ENCODE results near the gene PARD6B. TPM values are rescaled to one million over a fixed set of nuclear protein-coding genes. Genes with fewer than 3 reads are reported as not detected.

Gene PARD6B
- total and polyA plus RNA-seq, 2 donors (not counting 1 experiment from before 2014, with no cell fraction given), result 0.91 to 6.0 TPM

- Histone ChIP-seq H2AFZ (ENCODE audit: insufficient read depth, low read depth, low read length, poor library complexity, severe bottlenecking) (no peak overlapping the region), H3K4me1 (ENCODE audit: control insufficient read depth in 2 of 2, insufficient read depth in 2 of 2, low read length in 2 of 2) (no peaks in the 10 kb centered on the region), H3K27me3 (replicated peaks in 1 of 4; ENCODE audit: control extremely low read depth in 1 of 4, control insufficient read depth in 3 of 4, insufficient read depth in 4 of 4, low read length in 3 of 4) (no peaks in the 10 kb centered on the region), H3K27ac (ENCODE audit: low read length in 2 of 2) (no peak overlapping the region), H4K20me1 (ENCODE audit: control insufficient read depth, insufficient read depth, low read length, poor library complexity, severe bottlenecking) (no peaks in the 10 kb centered on the region), H3K9me3 (ENCODE audit: control extremely low read depth in 1 of 3, control insufficient read depth in 2 of 3, insufficient read depth in 1 of 3, low read length in 2 of 3) (no peaks in the 10 kb centered on the region), H3K9ac (ENCODE audit: low read length) (no peak overlapping the region), H3K79me2 (ENCODE audit: control insufficient read depth, insufficient read depth, low read length) (no peaks in the 10 kb centered on the region), H3K4me2 (replicated peaks; ENCODE audit: low read depth, low read length, poor library complexity, severe bottlenecking) (no peak overlapping the region), H3K4me3 (ENCODE audit: control extremely low read depth in 1 of 5, extremely low read depth in 1 of 5, insufficient read depth in 1 of 5, low read depth in 2 of 5, low read length in 4 of 5) (no peak overlapping the region), H3K36me3 (replicated peaks in 1 of 2; ENCODE audit: control extremely low read depth in 1 of 2, control insufficient read depth in 1 of 2, extremely low read depth in 1 of 2, insufficient read depth in 2 of 2, low read length in 1 of 2) (no peaks in the 10 kb centered on the region)
- TF ChIP-seq CTCF (IDR thresholded peaks at IDR 0.05) (no peak), EZH2 (IDR thresholded peaks at IDR 0.05; ENCODE audit: borderline replicate concordance, insufficient read depth, low read depth, low read length, poor library complexity, severe bottlenecking) (no peak)
- H3K4me3 Mint-ChIP-seq, result no peak overlapping the region
- intact Hi-C loops (cut with micrococcal nuclease), result loop anchor here (5.0 kb wide), 1 partner anchor 1677 kb away; the partner anchor contains the start of gene CSE1L
- no peak for DNase-seq
- ChIA-PET CTCF (no interaction called here), POLR2A (no interaction called here)
- no peaks in the 10 kb centered on the region for H3K9me3 Mint-ChIP-seq (ENCODE audit: insufficient read depth)
- H3K27me3 Mint-ChIP-seq, result peaks cover 7% of the 10 kb centered on the region
- H3K27ac Mint-ChIP-seq, result no peak overlapping the region
- ATAC-seq (ENCODE audit: low read depth), result no peak
- no peaks in the 10 kb centered on the region for H3K4me1 Mint-ChIP-seq
- WGBS (ENCODE audit: insufficient coverage), result 93% methylated on average over 4 of the region's 7 CpGs
These were observed 7.2 kb upstream of the PARD6B start for GRCh38 chr20:50724112-50724725.

GRCh38 chr20:50724851-50725723, 6.3 kb upstream of the PARD6B start:
- H3K4me1 Mint-ChIP-seq, result no peaks in the 10 kb centered on the region
- intact Hi-C loops (cut with micrococcal nuclease), result loop anchor here (5.0 kb wide), 1 partner anchor 1678 kb away; the partner anchor contains the start of gene CSE1L
- H3K9me3 Mint-ChIP-seq (ENCODE audit: insufficient read depth), result no peaks in the 10 kb centered on the region
- Histone ChIP-seq H3K4me3 (ENCODE audit: control extremely low read depth in 1 of 5, extremely low read depth in 1 of 5, insufficient read depth in 1 of 5, low read depth in 2 of 5, low read length in 4 of 5) (no peak overlapping the region), H3K4me1 (ENCODE audit: control insufficient read depth in 2 of 2, insufficient read depth in 2 of 2, low read length in 2 of 2) (peaks cover under 1% of the 10 kb centered on the region in 2 donors), H3K4me2 (replicated peaks; ENCODE audit: low read depth, low read length, poor library complexity, severe bottlenecking) (no peak overlapping the region), H3K79me2 (ENCODE audit: control insufficient read depth, insufficient read depth, low read length) (no peaks in the 10 kb centered on the region), H3K36me3 (replicated peaks in 1 of 2; ENCODE audit: control extremely low read depth in 1 of 2, control insufficient read depth in 1 of 2, extremely low read depth in 1 of 2, insufficient read depth in 2 of 2, low read length in 1 of 2) (no peaks in the 10 kb centered on the region), H3K27ac (ENCODE audit: low read length in 2 of 2) (no peak overlapping the region), H4K20me1 (ENCODE audit: control insufficient read depth, insufficient read depth, low read length, poor library complexity, severe bottlenecking) (no peaks in the 10 kb centered on the region), H3K9ac (ENCODE audit: low read length) (no peak overlapping the region), H3K27me3 (replicated peaks in 1 of 4; ENCODE audit: control extremely low read depth in 1 of 4, control insufficient read depth in 3 of 4, insufficient read depth in 4 of 4, low read length in 3 of 4) (no peaks in the 10 kb centered on the region), H3K9me3 (ENCODE audit: control extremely low read depth in 1 of 3, control insufficient read depth in 2 of 3, insufficient read depth in 1 of 3, low read length in 2 of 3) (no peaks in the 10 kb centered on the region), H2AFZ (ENCODE audit: insufficient read depth, low read depth, low read length, poor library complexity, severe bottlenecking) (no peak overlapping the region)
- DNase-seq (no peak), ATAC-seq (ENCODE audit: low read depth) (no peak)
- H3K27ac Mint-ChIP-seq, result no peak overlapping the region
- CTCF ChIA-PET, result no interaction called here
- POLR2A ChIA-PET, result no interaction called here
- WGBS (ENCODE audit: insufficient coverage), result 91% methylated on average over 14 of the region's 14 CpGs
- TF ChIP-seq CTCF (IDR thresholded peaks at IDR 0.05) (no peak), EZH2 (IDR thresholded peaks at IDR 0.05; ENCODE audit: borderline replicate concordance, insufficient read depth, low read depth, low read length, poor library complexity, severe bottlenecking) (no peak)
- H3K27me3 Mint-ChIP-seq, result peaks cover 7% of the 10 kb centered on the region
- H3K4me3 Mint-ChIP-seq, result no peak overlapping the region
